ENCODE measurements around the gene KLHDC9.

- TF ChIP-seq CTCF (IDR thresholded peaks at IDR 0.05; ENCODE audit: control extremely low read depth in 1 of 3, insufficient read depth in 1 of 3, low read depth in 1 of 3, low read length in 3 of 3) (no peak), POLR2A (IDR thresholded peaks at IDR 0.05; ENCODE audit: control extremely low read depth in 1 of 2, low read depth in 2 of 2, low read length in 2 of 2) (no peak), CEBPB (IDR thresholded peaks at IDR 0.05; ENCODE audit: low read depth, low read length) (no peak), RAD21 (IDR thresholded peaks at IDR 0.05 in 1 of 2, conservative IDR thresholded peaks at IDR 0.05 in 1 of 2; ENCODE audit: low read depth in 2 of 2, low read length in 2 of 2) (no peak), FOSL1 (IDR thresholded peaks at IDR 0.05; ENCODE audit: insufficient read depth, low read depth, low read length) (no peak)
Measured at GRCh38 chr1:161091093-161091492, 7.1 kb upstream of the KLHDC9 start.
